HG02943 (cell line): ENCODE data around the gene RERE.

Experiments used
- ATAC-seq: cut with Tn5 transposase; IDR thresholded peaks from one replicate; pipeline ENCODE4 v1.9.1; 2021; ENCODE audit warnings: mild to moderate bottlenecking, low read depth, moderate library complexity; ENCODE audit not compliant: unreplicated experiment

RERE gene

GRCh38 chr1:8722366-8722765 lies 95.1 kb downstream of the RERE start:
- no peak for ATAC-seq

GRCh38 chr1:8721679-8722324 lies 95.6 kb downstream of the RERE start:
- ATAC-seq: no peak

- ATAC-seq: no peak
These were observed 97.1 kb downstream of the RERE start for GRCh38 chr1:8720347-8720746.

DNA sequence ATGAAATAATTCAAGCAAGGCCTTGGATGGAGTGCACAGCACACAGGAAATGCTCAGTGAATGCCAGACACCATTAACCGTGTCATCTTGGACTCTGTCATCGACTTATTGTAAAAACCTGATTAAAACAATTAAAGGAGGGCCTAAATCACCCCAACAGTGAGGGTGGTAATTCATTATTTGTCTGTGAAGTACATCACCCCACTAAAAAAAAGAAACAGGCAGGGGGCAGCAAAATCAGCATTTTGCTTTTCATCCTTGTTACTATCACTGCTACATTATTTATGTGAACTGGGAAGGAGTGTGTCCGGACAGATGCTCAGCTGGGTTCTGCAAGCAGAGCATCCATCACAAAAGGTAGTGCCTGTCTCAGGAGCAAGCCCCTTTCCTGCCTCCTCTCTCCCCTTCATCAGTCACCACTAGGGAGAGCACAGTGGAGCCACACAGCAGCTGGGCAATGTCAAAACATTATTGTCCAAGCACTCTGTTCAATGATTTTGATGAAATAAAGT lies 98.5 kb downstream of the RERE start:
- no peak for ATAC-seq

DNA sequence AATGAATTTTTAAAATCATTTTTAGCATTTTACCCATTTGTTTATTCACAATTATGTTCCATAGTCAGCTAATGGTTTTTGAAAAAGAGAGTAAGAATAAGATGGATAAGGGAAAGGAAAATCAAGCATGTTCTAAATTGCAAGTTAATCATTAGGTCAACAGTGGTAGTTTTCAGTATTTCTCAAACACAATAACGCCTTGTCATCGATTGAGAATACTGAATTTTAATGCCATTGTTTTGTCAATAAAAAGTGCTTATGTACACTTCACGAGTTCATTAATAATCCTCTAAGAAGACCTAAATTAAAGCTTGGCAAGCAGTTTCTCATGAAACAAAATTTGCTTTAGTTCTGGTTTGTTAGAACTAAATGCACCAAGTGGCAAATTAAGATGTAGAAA lies 100.3 kb downstream of the RERE start:
- ATAC-seq: no peak

DNA sequence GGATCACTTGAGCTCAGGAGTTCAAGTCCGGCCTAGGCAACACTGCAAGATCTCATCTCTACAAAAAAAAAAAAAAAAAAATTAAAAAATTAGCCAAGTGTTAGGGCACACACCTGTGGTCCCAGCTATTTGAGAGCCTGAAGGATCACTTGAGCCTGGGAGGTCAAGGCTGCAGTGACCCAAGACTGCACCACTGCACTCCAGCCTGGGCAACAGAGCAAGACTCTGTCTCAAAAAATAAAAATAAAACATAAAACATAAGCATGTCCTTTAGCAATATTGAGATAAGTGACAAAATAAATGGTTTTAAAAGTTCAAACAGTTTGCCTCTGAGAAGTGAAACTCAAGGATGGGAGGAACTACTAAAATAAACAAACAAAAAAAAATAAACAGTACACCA lies 101.2 kb downstream of the RERE start:
- ATAC-seq: no peak

DNA sequence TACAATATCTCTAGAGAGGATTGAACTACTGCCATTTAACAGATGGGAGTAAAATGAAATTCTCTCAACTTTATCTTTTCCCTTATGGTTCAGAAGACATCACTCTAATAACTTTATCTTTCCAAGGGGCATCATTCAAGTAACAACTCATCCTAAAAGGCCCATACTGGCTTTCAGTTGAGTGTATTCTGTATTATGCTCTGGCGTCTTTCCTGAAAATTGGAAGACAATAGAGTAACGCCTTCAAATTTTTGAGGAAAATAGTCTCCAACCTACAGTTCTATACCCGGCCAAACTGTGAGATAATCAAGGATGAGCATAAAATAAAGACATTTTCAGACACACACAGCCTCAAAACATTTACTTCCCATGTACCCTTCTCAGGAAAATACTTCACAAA lies 103.3 kb downstream of the RERE start:
- no peak for ATAC-seq

DNA sequence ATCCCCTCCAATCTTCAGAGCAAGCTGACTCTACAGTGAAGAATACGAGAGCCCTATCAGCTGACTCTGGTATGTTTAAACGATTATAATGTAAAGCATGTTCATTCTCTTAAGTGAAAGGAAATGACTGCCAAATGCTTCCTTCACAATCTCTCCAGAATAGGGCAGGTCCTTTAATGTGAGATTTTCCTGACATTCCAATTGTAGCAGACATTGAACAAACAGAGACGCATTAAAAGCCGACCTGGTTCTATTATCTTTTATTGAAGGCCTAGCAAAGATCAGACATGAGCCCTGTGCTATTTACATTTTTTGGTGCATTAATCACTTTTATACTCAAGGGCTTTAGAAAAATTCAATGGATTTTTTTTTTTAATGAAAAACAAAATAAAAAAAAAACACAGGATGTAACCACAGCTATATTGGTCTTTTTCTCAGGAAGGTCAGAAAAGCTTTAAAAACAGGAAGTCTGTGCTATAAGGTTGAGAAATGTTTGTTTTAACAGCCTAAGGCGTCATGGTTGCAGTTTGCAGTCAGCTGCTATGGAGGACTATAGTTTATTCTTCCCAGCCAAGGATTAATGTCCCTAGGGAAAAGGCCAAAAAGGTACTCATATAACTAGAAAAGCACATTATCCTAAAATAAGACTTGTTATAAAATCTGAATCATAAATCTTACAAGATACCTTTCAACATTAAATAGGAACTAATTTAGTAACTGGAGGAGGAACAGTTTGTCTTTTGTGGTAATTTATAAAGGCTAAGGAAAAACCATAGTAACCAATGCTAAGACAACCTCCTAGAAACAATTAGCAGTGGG lies 104.8 kb downstream of the RERE start:
- ATAC-seq: no peak

GRCh38 chr1:8711873-8712412 lies 105.5 kb downstream of the RERE start:
- ATAC-seq: no peak

GRCh38 chr1:8711151-8711550 lies 106.3 kb downstream of the RERE start:
- no peak for ATAC-seq

GRCh38 chr1:8708259-8708658 lies 109.2 kb downstream of the RERE start:
- no peak for ATAC-seq

DNA sequence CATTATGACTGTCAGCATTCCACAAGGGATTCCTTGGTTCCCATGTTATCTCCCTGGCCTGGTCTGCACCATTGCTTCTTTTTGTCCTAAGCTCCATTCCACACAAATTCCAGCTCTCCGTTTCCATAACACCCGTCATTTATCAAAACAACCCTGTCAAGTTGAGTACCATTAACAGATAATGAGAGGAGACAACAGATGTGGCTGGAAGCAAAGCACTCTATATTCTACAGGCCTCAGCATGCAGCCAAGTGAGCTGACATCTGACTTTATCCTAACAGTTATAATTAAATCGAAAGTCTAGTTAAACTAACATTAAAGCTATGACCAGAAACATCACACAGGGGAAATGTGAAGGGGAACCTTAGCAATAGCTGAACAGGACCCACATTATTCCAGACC lies 110.4 kb downstream of the RERE start:
- no peak for ATAC-seq

DNA sequence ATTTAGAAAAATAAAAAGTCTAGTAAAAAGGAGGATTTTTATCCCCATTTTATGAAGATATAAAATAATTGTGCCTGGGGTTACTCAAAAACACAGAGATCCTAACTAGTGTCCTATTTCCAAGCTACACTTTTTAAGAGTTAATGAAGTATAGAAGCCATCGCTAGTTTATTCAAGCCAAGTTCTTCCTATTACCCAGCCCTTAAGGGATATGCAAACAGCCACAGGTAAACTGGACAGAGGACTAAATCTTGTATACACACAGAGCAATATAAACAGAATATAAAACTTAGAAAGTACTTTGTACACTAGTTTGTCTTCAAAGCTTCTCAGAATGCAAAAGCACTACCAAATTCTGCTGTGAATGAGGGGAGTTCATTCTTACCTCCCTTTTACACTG lies 111.1 kb downstream of the RERE start:
- no peak for ATAC-seq

GRCh38 chr1:8704866-8705506 lies 112.5 kb downstream of the RERE start:
- no peak for ATAC-seq

DNA sequence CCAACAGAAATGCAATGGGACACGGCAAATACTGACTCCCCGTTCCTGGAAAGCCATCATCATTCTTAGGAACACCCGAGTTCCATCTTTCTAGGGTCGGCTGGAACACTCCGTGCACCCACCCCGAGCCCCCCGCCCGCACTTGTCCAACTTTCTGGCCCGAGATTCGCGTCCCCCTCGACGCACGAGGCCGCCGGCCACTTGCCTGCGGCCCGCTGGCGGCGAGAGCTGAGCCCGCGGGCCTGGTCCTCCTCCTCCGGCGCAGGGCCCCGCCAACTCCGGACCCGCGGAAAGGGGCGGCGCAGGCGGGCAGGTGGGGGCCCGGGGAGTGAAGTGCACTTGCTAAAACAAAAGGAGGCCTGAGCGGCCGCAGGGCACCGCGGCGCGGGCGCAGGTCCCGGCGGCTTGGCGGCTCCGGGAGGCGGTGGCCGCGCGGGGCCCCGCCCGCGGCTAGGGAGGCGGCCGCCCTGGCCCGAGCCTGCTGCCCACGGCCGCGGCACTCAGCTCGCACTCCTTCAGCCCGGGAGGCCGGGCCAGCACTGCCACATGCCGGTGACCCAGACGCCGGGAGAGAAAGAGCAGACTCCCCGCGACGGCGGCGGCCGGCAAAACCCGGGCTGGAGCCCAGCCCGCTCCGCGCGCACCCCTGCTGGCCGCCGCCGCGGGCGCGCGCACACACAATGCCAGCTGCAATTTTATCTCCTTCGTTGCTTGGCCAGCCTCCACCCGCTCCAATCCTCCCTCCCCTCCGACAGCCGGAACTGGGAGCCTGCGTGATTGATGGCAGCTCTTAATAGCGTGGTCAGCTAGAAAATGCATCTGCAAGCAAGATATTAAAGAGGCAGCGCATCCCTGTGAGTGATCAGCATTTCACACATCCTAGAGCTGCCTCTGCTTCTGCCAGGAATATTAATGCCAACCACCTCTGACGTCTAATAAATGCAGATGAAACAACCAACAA lies 114.3 kb downstream of the RERE start:
- ATAC-seq: peak; percentile 45

- ATAC-seq: no peak
These were observed 115.0 kb downstream of the RERE start for GRCh38 chr1:8702472-8702849.

DNA sequence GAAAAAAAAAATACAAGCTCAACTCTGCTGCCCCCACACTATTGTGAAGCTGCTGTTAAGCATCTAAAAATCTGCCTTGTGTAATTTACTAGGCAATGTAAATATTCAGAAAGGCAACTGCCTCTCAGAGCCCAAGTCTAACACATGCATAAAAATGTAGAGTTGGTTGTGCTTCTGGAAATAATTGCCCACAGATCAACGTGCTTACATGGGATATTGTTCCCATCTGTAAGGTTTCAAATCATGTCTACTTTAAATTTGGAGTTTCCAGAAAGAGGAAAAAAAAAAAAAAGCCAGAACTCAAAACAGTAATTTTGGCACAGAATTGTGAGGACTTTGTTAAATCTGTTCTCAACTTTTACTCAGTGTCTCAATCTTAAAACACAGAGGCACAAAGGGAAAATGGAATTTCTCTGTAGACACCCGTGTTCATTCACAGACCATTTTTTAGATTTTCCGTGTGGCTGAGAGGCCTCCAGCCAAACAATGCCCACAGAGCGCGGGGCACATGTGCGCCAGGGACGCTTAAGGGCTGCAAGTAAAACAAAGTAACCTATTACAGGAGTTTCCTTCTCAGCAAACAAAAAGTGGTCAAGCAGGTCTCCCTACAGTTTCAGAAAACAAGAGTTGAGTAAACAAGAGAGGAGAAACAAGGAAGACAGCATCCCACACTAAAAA lies 115.5 kb downstream of the RERE start:
- no peak for ATAC-seq

GRCh38 chr1:8699679-8700078 lies 117.8 kb downstream of the RERE start:
- ATAC-seq: no peak

DNA sequence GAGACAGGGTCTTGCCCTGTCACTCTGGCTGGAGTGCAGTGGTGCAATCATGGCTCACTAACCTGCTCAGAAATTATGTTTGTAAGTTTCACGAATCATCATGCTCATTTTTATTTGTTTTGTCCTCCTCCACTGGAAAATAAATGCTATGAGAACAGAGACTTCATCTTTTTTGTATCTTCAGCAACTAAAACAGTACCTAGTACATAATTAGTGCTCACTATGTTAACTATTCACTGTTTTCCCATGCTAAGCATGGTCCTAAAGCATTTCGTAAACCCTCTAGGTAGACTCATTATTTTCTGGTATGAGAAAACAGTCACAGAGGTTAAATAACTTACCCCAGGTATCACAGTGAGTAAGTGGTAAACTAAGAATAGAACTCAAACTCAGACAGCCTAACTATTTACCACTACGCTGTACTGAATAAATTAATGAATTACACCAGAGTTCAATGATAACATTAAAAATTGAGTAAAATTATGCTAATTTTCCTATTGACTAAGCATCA lies 118.4 kb downstream of the RERE start:
- no peak for ATAC-seq
